Subcutaneous preadipocyte (primary cell): ENCODE measurements around the gene TRIM37. TPM values are rescaled to one million over a fixed set of nuclear protein-coding genes. Genes with fewer than 3 reads are reported as not detected.

ENCODE experiments used
- small RNA-seq: library from RNA; depleted of rRNA; stranded (forward); fragments of <200 nt; gene quantifications from one replicate; pipeline ENCODE3, GENCODE V24; 2012
- total RNA-seq: library from RNA; depleted of rRNA; stranded (reverse); fragments of >200 nt; gene quantifications from 2 replicates; pipeline ENCODE4 v1.2.3, GENCODE V29; 2012

Gene TRIM37, protein sequence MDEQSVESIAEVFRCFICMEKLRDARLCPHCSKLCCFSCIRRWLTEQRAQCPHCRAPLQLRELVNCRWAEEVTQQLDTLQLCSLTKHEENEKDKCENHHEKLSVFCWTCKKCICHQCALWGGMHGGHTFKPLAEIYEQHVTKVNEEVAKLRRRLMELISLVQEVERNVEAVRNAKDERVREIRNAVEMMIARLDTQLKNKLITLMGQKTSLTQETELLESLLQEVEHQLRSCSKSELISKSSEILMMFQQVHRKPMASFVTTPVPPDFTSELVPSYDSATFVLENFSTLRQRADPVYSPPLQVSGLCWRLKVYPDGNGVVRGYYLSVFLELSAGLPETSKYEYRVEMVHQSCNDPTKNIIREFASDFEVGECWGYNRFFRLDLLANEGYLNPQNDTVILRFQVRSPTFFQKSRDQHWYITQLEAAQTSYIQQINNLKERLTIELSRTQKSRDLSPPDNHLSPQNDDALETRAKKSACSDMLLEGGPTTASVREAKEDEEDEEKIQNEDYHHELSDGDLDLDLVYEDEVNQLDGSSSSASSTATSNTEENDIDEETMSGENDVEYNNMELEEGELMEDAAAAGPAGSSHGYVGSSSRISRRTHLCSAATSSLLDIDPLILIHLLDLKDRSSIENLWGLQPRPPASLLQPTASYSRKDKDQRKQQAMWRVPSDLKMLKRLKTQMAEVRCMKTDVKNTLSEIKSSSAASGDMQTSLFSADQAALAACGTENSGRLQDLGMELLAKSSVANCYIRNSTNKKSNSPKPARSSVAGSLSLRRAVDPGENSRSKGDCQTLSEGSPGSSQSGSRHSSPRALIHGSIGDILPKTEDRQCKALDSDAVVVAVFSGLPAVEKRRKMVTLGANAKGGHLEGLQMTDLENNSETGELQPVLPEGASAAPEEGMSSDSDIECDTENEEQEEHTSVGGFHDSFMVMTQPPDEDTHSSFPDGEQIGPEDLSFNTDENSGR
- 23.5 and 26.8 TPM in 2 replicates for total RNA-seq

DNA sequence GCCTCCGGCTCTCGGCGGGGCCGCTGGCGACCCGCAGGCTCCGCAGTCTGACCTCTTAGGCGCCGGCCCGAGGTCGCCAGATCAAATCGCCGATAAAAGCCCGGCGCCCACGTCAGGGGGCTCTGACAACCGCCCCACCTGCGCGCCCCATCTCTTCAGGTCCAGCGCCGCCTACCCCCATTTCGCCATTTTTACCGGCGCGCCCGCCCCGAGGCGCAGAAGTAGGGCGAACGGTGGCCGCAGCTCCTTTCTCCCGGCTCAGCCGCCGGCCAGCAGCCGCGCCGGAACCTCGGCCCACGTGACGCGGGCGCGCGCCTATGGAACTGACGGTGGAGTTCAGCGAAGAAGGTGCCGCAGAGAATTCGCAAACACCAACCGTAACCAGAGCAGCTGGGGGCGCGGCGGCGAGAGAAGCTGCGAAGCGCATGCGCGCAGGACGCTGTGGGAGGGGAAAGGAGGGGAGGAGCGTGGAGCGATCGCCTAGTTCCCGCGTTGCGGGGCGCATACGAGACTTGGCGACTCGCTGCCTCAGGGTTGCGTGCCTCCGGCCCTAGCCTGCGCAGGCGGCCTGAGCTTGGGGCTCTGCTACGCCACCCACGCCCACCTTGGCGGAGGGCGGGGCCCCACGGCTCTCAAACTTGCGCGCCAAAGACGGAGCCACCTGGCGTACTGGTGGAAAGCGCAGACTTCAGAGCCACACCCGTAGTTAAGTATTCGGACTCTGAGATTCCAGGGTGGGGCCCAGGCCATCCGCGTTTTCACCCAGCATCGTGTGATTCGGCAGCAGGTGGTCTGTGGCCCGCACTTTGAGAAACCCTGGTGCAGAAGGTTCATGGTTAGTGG, at the start of gene TRIM37:
TRIM37 (minus strand) TSS at position 418 of the 843 bp plus-strand sequence. CDS start 419 bp downstream, outside the sequence.

DNA sequence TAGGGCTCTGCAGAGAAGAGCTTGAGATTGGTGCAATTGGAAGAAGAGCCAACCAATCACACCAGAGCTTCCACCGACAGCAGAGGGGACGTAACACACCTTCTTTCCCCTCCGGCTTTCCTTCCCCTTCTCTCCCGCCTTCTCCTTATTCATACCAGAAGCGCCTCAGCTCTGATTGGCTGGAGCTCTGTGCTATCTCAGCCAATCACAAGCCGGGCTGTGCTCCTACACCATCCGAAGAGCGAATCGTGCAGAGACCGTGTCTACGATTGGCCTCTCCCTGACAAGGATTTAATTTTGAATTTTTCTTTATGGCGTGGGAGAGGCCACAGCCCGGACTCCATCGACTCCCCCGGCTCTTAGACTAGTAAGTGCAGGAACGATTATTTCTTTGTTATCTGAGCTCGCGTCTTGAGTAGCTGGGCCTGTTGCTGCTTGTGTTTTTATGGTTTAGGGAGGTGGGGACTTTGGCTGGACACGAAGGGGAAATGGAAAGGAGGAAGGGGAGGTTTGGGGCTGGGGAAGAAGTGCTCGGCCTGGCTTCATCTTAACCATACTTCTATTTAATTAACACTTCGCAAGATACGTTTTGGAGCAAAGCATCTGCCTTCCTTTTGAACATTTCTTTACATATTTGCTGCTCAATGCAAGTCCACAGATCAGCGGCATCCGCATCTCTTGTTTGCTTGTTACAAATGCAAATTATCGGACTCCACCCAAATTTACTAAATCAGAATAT, 48.9 kb upstream of the TRIM37 start, which contains the start of gene PRR11:
PRR11 (plus strand) TSS at position 308 of the 739 bp plus-strand sequence. CDS start 14,007 bp downstream, outside the sequence.

DNA sequence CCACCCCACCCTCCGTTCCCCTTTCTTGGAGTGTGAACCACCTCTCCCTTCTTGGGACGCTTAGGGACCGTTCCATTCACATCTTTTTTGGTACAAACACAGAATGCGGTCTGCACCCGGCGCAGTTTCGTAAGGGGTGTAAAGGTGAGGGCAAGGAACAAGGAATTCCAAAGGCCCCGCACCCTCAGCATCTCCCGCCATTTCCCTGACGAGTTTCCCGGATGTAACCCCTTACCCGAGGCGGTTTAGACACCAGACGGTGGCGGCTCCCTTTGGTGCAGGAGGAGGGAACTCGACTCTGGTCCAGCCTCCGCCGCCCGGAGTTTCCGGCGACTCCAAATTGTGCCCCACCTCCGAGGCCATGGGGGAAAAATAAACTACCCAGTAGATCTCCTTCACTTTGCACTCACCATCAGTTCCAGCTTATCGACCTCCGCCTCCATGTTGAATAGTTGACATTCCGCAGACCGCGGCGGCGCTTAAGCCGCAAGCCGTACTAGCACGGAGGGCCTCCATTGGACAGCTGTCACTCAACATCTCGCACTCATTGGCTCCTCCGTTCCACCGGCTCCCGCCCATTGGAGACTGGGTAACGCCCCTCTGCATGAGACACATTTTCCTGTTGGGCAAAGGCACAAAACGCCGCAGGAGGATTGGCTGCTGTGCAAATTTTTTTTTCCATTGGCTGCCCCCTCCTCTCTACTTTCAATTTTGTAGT, 48.2 kb upstream of the TRIM37 start, which contains the start of gene SKA2:
SKA2 (minus strand) TSS at position 466 of the 718 bp plus-strand sequence; CDS start at position 443, 23 bp downstream.

Small RNA genes within 50 kb of the gene (small RNA-seq; reads per million reads assigned to genes)
- gene MIR301A (122 reads per million, percentile 99 among the genes with 10 or more reads in this experiment), gene MIR454 (41.1 reads per million, percentile 98 among the genes with 10 or more reads in this experiment), gene RN7SL716P (not detected), gene RNU2-58P (3.4 reads per million, percentile 88 among the genes with 10 or more reads in this experiment)

Other genes with a start within 250 kb of the TRIM37 start
- gene SKA2, start 48.3 kb upstream of the TRIM37 start, total RNA-seq: 23.9 and 35.8 TPM in 2 replicates
- gene PRR11, start 48.9 kb upstream of the TRIM37 start, total RNA-seq: 23.9 and 49.2 TPM in 2 replicates
- gene SMG8, start 103.2 kb upstream of the TRIM37 start, total RNA-seq: 14.7 and 19.5 TPM in 2 replicates
- 0.37 and 0.59 TPM in 2 replicates for gene GDPD1, start 113.6 kb upstream of the TRIM37 start, total RNA-seq
- 8.2 and 11.0 TPM in 2 replicates for gene YPEL2, start 224.8 kb upstream of the TRIM37 start, total RNA-seq